Femur (tissue), 1 donor: Measurements from ENCODE around the gene CREG1.

Source experiments
- DNase-seq: peaks from one replicate; pipeline ENCODE4 v3.0.0-alpha.2; 2017

Gene CREG1

DNA sequence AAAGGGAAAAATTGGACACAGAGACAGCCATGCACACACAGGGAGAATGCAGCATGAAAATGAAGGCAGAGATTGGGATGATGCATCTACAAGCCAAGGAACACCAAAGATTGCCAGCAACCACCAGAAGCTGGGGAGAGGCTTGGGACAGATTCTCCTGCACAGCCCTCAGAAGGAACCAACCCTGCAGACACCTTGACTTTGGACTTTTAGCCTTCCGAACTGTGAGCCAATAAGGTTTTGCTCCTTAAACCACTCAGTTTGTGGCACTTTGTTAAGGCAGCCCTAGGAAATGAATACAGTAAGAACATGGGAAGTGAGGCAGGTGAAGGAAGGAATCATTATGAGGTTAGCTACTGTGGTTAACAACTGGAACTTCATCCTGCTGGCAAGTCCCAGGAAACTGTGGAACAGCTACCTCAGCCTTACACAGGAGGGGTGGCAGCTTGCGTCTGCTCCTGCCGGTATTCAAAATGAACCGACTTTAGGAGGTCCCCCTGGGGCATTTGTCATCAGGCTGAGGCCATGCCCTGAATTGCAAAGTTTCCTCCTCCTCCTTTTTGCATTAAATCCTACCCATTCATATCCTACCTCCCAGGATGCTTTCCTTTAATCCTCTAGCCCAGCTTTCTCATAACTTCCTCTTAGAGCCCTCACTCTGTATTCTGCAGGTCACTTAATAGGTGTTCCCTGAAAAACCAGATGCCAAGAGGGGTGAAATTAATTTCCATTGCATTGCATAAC is 50.7 kb downstream of the CREG1 start:
- DNase-seq: no peak

DNA sequence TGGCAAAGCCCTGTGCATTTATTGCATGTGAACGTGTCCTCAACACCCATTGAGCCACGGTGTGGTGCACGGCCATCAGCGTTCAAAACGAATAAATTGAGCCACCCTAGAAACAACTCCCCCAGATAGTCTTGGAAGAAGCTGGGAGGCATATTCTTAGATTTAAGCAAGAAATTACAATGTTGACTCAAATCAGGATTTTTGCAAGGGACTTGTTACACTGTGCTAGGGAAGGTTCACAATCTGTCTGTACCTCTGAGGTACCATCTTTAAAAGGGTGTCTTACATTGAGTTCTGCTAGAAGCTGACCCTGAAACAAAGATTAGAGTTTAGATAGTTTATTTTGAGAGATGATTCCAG is 51.4 kb downstream of the CREG1 start:
- DNase-seq: no peak

GRCh38 chr1:167501515-167502191 is 51.9 kb downstream of the CREG1 start:
- DNase-seq: no peak

DNA sequence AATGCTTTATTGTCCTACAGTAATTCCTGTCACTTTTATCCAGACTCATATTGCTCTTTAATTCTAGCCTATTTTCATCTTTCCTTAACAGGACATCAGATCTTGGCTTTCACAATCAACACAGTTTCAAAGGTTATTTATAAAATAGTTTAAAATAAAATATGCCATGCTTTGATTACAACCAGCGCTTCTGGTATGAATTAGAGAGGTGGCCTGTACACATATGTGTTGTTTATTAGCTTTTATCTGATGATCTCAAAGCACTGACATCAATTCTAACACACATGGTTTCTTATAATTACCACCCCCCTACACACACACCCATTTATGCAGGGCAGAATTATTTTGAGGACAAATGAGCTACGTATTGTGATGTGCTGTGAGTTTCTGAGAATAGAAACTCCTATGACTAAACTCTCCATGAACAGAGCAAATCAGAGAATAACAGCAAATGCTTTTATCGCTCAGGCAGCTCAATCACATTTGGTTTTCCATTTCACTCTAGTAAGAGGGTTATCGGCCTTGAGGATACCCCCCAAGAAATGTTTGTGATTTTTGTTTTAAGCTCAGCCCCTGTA is 53.2 kb downstream of the CREG1 start:
- no peak for DNase-seq

GRCh38 chr1:167499664-167500101 is 53.9 kb downstream of the CREG1 start:
- DNase-seq: no peak

GRCh38 chr1:167499106-167499505 is 54.5 kb downstream of the CREG1 start:
- no peak for DNase-seq

DNA sequence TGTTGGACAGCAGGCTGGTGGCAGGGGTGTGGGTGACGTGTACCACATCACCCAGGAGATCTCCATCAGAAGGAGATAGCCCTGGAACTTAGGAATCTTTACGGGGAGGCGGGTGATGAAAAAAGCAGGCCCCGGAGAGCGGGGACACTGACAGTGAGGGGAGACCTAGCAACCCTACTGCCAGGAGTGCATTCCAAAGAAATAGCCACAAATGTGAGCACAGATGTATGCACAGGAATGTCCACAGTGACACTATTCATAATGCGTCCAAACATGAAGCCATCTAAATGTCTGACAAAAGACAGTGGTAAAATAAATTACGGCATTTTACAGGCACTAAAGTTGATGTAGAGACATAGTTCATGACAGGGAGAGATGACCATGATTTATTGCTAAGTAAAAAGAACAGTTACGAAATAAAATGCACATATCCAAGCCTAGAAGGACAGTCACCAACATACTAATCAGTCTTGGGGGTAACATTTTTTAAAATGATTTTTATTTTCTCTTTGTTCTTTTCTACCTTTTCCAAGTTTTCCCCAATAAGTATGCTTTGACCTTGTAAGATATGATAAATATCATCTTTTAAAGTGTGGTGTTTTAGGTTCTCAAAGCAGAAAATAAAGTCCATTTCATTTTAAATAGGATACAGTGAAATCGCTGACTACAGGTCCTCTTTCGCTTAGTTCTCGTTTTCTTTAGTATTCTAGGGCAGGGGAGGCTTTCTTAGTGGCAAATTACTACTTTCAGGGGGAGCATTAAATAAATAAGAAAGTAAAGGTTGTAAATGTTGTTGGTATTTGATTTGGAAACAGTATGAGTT is 56.6 kb downstream of the CREG1 start:
- no peak for DNase-seq

GRCh38 chr1:167493372-167493771 is 60.2 kb downstream of the CREG1 start:
- DNase-seq: no peak

DNA sequence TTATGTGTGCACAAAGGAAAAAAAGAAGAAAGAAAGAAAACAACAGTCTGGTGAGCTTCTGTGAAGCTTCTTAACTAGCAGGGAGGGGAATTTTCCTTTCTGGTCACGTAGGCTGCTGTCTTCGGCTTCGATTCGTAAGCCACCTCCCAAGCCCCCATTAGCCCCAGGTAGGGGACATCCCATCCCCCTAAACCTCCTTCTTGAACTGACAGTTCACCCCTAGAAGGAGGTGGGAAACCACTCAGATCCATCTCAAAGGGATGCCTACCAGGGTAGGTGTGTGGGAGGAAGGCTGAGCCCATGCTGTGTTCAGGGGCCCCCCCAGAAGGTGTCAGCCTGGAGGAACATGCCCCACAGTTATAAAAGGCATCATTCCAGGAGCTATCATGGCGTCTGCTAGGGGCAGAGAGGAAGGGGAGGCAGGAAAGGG is 61.1 kb downstream of the CREG1 start:
- no peak for DNase-seq

DNA sequence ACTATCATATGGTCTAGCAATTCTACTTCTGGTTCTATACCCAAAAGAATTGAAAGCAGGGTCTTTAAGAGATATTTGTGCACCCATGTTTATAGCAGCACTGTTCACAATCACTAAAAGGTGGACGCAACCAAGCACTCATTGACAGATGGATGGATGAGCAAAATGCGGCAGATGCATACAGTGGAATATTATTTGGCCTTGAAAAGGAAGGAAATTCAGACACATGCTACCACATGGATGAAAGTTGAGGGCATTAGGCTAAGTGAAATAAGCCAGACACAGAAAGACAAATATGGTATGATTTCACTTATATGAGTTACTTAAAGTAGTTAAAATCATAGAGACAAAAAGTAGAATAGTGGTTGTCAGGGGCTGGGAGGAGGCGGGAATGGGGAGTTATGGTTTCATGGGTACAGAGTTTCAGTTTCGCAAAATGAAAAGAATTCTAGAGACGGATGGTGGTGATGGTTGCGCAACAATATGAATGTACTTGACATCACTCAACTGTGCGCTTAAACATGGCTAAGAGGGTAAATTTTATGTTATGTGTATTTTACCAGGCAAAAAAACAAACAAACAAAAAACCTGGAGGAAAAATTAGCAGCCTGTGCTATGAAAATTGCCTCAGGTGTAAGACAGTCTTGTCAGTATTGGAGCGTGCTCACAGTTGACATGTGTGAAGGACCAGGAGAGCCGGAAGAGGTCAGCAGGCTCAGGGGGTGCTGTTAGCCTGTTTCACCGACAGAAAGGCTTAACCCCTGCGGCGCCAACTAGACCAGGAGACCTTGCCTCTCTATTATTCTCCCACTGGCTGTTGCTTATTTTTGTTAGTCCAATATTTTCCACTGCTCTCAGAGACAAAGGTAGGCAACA is 61.7 kb downstream of the CREG1 start:
- no peak for DNase-seq
